Measurements from ENCODE around the gene SETBP1. TPM values are rescaled to one million over a fixed set of nuclear protein-coding genes. Genes with fewer than 3 reads are reported as not detected.

SETBP1 gene
- total RNA-seq, 1 experiment from 2014 or later = 9.6 TPM

DNA sequence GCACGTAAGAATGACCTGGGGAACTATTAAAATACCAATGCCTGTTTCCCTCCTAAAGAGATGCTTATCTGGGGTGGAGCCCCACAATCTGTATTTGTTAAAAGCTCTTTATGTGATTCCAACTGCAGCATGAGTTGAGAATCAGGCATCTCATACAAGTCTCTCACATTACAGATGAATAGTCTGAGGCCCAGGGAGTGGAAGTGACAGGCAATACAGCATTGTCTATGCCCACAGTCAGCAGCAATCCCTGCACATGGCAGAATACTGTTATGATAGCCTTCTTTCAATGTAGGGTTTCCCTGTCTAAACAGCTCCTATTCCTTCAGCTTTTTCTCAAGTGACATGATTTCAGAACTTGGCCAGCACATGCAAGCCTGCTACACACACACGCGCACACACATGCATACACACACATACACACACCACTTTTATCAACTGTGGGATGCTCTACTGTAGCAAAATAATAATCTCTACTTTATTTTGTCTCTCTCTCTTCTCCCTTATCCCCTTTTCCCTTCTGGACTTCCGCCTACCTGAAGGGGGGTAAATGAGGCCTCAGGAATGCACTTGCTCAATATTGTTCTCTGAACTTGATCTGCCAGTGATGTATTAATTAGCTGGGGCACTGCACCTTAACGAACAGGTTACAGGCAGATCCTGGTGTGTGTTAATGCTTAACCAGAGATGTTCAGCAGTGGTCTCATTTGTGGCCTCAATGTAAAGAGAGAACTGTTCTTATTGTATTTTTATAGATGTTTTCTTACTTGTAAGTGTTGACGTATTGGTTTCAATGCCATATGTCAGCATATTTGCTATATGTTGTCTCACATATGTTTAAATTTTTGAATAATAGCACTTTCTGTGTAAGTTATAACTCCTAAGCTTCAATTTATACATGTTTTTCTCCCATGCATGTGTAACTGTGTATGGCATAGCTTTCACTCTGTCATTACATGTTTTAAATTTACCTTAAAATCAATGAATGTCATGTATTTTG, 116.0 kb downstream of the SETBP1 start:
- H3K4me3 Mint-ChIP-seq = no peak overlapping the region
- H3K36me3 Mint-ChIP-seq = peaks cover 14% of the 10 kb centered on the region
- TF ChIP-seq, protein P1, sequence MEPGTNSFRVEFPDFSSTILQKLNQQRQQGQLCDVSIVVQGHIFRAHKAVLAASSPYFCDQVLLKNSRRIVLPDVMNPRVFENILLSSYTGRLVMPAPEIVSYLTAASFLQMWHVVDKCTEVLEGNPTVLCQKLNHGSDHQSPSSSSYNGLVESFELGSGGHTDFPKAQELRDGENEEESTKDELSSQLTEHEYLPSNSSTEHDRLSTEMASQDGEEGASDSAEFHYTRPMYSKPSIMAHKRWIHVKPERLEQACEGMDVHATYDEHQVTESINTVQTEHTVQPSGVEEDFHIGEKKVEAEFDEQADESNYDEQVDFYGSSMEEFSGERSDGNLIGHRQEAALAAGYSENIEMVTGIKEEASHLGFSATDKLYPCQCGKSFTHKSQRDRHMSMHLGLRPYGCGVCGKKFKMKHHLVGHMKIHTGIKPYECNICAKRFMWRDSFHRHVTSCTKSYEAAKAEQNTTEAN (CRISPR knock-in tag; IDR thresholded peaks at IDR 0.05) = no peak
- TF ChIP-seq, protein P2, sequence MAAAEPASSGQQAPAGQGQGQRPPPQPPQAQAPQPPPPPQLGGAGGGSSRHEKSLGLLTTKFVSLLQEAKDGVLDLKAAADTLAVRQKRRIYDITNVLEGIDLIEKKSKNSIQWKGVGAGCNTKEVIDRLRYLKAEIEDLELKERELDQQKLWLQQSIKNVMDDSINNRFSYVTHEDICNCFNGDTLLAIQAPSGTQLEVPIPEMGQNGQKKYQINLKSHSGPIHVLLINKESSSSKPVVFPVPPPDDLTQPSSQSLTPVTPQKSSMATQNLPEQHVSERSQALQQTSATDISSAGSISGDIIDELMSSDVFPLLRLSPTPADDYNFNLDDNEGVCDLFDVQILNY (CRISPR knock-in tag; IDR thresholded peaks at IDR 0.05) = no peak
- no peak for TF ChIP-seq ZNF263 (CRISPR knock-in tag; IDR thresholded peaks at IDR 0.05; ENCODE audit: low read depth)
- H3K27me3 Mint-ChIP-seq (ENCODE audit: low read depth) = no peaks in the 10 kb centered on the region; the same call in 1 of the 2 replicates
- peaks cover 16% of the 10 kb centered on the region for H3K4me1 Mint-ChIP-seq
- POLR2A ChIA-PET = interaction anchor here (0.6 kb wide), 1 partner anchor 412 kb away, joined by 7 read pairs; no protein-coding TSS in a partner anchor
- no peak overlapping the region for H3K27ac Mint-ChIP-seq
- peaks cover 15% of the 10 kb centered on the region for H3K9me3 Mint-ChIP-seq
- no peak for ATAC-seq
- CTCF ChIA-PET = no interaction called here
- DNase-seq (ENCODE audit: low spot score) = no peak

DNA sequence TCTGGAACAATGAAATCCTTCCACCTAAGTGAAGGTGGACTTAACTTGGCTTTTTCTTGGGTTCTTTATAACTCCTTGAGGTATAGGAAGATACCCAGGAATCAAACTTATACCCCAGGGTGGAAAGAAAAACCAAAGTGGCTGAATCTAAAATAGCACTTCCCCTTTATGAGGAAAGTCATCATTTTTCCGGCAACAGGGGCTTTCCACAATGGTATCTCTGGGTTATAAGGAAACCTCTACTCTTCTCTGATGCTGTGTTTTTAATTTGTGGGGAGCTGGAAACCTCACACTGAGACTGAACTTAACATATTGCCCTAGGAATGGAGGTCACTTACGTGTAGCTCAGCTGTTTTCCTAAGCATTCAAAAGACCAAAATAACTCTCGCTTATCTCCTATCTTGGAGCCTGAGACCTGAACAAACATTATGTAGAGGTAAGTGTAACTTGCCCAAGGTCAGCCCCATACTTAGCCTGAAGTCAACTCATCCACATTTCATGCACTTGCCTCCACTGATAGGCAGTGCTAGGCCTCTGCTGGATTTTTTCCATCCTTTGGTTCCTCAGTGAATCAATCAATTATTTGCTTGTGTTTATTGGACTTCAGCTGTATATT, 117.9 kb downstream of the SETBP1 start:
- ChIA-PET POLR2A (no interaction called here), CTCF (no interaction called here)
- TF ChIP-seq ZNF671 (CRISPR knock-in tag; IDR thresholded peaks at IDR 0.05) (no peak), SMAD4 (CRISPR knock-in tag; IDR thresholded peaks at IDR 0.05) (no peak), ZNF138 (CRISPR knock-in tag; conservative IDR thresholded peaks at IDR 0.05) (no peak), ELF4 (CRISPR knock-in tag; IDR thresholded peaks at IDR 0.05; ENCODE audit: low read depth) (no peak), SP1 (CRISPR knock-in tag; conservative IDR thresholded peaks at IDR 0.05) (no peak), NR2C2 (CRISPR knock-in tag; IDR thresholded peaks at IDR 0.05) (no peak), TCF7 (CRISPR knock-in tag; IDR thresholded peaks at IDR 0.05; ENCODE audit: low read depth) (no peak)
- TF ChIP-seq, protein P3, sequence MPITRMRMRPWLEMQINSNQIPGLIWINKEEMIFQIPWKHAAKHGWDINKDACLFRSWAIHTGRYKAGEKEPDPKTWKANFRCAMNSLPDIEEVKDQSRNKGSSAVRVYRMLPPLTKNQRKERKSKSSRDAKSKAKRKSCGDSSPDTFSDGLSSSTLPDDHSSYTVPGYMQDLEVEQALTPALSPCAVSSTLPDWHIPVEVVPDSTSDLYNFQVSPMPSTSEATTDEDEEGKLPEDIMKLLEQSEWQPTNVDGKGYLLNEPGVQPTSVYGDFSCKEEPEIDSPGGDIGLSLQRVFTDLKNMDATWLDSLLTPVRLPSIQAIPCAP (CRISPR knock-in tag; IDR thresholded peaks at IDR 0.05) = no peak
- TF ChIP-seq, protein P4, sequence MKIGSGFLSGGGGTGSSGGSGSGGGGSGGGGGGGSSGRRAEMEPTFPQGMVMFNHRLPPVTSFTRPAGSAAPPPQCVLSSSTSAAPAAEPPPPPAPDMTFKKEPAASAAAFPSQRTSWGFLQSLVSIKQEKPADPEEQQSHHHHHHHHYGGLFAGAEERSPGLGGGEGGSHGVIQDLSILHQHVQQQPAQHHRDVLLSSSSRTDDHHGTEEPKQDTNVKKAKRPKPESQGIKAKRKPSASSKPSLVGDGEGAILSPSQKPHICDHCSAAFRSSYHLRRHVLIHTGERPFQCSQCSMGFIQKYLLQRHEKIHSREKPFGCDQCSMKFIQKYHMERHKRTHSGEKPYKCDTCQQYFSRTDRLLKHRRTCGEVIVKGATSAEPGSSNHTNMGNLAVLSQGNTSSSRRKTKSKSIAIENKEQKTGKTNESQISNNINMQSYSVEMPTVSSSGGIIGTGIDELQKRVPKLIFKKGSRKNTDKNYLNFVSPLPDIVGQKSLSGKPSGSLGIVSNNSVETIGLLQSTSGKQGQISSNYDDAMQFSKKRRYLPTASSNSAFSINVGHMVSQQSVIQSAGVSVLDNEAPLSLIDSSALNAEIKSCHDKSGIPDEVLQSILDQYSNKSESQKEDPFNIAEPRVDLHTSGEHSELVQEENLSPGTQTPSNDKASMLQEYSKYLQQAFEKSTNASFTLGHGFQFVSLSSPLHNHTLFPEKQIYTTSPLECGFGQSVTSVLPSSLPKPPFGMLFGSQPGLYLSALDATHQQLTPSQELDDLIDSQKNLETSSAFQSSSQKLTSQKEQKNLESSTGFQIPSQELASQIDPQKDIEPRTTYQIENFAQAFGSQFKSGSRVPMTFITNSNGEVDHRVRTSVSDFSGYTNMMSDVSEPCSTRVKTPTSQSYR (CRISPR knock-in tag; IDR thresholded peaks at IDR 0.05) = no peak
- TF ChIP-seq, protein P5, sequence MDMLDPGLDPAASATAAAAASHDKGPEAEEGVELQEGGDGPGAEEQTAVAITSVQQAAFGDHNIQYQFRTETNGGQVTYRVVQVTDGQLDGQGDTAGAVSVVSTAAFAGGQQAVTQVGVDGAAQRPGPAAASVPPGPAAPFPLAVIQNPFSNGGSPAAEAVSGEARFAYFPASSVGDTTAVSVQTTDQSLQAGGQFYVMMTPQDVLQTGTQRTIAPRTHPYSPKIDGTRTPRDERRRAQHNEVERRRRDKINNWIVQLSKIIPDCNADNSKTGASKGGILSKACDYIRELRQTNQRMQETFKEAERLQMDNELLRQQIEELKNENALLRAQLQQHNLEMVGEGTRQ (CRISPR knock-in tag; IDR thresholded peaks at IDR 0.05) = no peak
- TF ChIP-seq, protein P6, sequence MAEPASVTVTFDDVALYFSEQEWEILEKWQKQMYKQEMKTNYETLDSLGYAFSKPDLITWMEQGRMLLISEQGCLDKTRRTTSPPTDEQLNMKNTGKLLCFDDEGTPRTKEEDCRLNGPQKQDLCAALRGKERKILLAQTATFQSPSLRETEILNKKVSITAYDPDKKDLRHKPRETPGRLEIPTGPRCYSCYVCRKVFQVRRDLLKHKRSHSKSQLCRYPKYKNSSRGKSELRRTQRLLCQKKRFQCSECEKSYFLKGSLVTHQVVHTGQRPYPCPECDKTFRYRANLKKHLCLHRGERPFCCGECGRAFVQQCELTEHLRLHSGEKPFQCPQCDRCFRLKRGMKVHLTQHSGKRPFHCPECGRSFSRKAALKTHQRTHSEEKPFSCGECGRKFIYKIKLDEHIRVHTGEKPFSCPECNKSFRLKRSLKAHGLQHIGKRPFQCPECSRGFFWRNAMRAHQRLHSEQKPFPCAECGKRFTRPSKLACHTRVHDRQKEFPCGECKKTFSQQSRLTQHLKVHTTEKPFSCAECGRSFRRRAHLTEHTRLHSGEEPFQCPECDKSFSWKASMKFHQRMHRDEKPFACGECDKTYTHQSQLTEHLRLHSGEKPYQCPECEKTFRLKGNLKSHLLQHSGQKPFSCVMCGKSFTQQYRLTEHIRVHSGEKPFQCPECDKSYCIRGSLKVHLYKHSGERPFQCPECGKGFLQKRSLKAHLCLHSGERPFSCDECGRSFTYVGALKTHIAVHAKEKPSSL (CRISPR knock-in tag; conservative IDR thresholded peaks at IDR 0.05) = no peak
- Mint-ChIP-seq H3K9me3 (peaks cover 15% of the 10 kb centered on the region), H3K4me3 (no peak overlapping the region), H3K4me1 (peaks cover 18% of the 10 kb centered on the region), H3K27ac (no peak overlapping the region), H3K36me3 (peaks cover 14% of the 10 kb centered on the region), H3K27me3 (ENCODE audit: low read depth) (no peaks in the 10 kb centered on the region; the same call in 1 of the 2 replicates)
- no peak for DNase-seq (ENCODE audit: low spot score)
- ATAC-seq = no peak
